Mammary epithelial cell (primary cell): ENCODE measurements around the gene ARHGEF40.

Experiments used
- CTCF ChIP-seq, 2 donors: IDR thresholded peaks in 1 of 2; conservative IDR thresholded peaks in 1 of 2; 2 replicates each; pipeline ENCODE4 v1.5.1; 2011 to 2012; ENCODE audit warnings: inconsistent platforms in 2 of 2, low read length in 2 of 2, mild to moderate bottlenecking in 2 of 2, control low read depth in 1 of 2, low read depth in 1 of 2; ENCODE audit not compliant: insufficient read depth in 1 of 2; ENCODE audit errors: extremely low read depth in 1 of 2
- EZH2 ChIP-seq: IDR thresholded peaks from 2 replicates; pipeline ENCODE4 v1.6.1; 2012; ENCODE audit warnings: low read length, inconsistent platforms, borderline replicate concordance

- TF ChIP-seq CTCF (conservative IDR thresholded peaks at IDR 0.05 in 1 of 2, IDR thresholded peaks at IDR 0.05 in 1 of 2; ENCODE audit: extremely low read depth in 1 of 2, insufficient read depth in 1 of 2, low read depth in 1 of 2, low read length in 2 of 2) (no peak), EZH2 (no peak)
These were observed 29.5 kb downstream of the ARHGEF40 start for GRCh38 chr14:21099596-21099985.
